H4 (cell line): Measurements from ENCODE around the gene TPP1. TPM values are rescaled to one million over a fixed set of nuclear protein-coding genes. Genes with fewer than 3 reads are reported as not detected.

Source experiments
- DNase-seq: peaks from one replicate; pipeline ENCODE4 v3.0.0-alpha.2; 2015; ENCODE audit warnings: low spot score
- total RNA-seq: library from RNA; depleted of rRNA; stranded (reverse); fragments of >200 nt; shearing (Covaris generic); gene quantifications from 2 replicates; pipeline ENCODE4 v1.2.3, GENCODE V29; 2014

Gene TPP1
- total RNA-seq, 1 experiment from 2014 or later, result 29.1 TPM

DNA sequence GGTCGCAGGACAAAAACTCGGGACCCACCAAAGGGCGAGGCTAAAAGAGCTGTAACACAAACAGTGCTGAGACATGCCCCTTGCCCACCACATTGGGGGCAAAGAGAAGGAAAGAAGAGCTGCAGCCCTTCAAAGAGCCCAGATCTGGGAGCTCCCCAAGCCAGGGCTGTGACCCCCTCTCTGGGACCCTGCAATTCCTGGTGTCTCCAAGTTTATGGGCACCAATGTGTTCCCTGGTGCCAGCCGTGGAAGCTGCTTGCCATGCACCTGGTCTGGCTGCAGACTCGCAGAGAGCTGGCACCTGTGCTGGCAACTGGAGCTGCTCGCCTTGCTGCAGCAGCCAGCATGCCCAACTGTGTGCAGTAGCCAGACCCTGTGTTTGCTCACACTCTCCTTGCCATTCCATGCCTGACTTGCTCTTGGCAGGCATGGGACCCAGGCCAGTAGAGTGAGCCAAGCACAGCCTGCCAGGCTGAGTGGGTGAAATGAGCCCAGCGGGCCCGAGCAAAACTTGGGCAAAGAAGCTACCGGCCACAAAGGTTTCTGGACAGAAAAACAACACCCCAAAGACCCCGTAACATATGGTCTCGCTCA is 31.8 kb downstream of the TPP1 start:
- no peak for DNase-seq

DNA sequence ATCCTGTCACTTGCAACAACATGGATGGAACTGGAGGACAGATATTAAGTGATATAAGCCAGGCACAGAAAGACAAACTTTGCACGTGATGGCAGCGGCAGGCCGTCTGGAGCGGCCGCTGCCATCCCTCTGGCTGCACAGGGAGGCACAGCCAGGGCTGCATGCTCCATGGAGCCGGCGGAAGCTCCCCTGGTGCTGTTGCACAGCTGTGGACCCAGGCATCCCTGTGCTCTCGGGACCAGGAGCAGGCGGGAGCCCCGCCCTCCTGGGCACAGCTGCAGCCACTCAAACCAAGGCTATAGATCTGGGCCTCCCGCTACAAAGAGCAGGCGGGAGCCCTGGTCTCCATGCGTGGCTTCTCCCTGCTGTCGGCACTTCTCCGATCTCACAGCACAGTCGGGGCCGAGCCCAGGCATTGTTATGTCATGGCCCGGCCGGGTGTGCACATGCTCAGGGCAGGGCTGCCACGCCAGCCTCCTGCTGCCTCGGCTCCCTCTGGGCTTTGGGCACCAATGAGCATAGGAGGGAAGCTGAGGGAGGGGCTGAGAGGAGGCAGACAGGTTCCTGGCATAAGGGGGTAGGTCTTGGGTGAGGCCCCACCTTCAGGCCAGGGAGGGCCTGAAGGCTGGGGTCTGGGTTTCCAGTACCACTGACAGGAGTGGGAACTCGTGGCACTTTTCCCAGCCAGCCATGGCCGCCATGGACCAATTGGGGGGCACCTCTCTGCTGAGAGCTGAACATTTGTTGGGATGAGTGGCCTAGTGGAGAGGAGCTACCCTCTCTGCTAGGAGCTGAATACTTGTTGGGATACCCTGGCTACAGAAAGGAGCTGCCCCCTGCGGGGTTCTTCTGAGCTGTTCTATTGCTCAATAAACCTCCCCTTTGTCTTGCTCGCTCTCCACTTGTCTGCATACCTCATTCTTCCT is 32.5 kb downstream of the TPP1 start:
- no peak for DNase-seq

DNA sequence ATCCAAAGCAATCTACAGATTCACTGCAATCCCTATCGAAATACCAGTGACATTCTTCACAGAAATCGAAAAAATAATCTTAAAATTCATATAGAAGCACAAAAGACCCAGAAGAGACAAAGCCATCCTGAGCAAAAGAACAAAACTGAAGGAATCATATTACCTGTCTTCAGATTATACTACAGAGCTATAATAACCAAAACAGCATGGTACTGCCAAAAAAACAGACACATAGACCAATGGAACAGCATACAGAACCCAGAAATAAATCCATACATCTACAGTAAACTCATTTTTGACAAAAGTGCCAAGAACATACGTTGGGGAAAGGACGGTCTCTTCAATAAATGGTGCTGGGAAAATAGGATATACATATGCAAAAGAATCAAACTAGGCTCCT is 34.7 kb downstream of the TPP1 start:
- no peak for DNase-seq

DNA sequence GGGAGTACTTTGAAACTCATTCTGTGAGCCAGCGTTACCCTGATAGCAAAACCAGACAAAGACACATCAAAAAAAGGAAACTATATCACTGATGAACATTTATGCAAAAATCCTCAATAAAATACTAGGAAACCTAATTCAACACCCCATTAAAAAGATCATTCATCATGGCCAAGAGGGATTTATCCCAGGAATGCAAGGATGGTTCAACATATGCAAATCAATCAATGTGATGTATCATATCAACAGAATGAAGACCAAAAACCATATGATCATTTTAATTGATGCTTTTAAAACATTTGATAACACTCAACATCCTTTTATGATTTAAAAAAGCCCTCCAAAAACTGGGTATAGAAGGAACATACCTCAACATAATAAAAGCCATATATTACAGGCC is 35.6 kb downstream of the TPP1 start:
- DNase-seq, result no peak

DNA sequence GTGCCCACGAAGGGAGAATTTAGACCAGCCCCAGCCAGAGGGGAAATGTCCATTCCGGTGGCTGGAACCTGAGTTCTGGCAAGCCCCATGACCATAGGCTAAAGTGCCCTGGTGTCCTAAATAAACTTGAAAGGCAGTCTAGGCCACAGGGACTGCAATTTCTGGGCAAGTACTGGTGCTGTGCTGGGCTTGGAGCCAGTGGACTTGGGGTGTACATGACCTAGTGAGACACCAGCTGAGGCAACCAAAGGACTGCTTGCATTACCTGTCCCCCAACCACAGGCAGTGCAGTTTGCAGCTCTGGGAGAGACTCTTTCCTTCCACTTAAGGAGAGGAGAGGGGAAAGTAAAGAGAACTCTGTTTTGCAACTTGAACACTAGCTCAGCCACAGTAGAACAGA is 39.5 kb downstream of the TPP1 start:
- no peak for DNase-seq

DNA sequence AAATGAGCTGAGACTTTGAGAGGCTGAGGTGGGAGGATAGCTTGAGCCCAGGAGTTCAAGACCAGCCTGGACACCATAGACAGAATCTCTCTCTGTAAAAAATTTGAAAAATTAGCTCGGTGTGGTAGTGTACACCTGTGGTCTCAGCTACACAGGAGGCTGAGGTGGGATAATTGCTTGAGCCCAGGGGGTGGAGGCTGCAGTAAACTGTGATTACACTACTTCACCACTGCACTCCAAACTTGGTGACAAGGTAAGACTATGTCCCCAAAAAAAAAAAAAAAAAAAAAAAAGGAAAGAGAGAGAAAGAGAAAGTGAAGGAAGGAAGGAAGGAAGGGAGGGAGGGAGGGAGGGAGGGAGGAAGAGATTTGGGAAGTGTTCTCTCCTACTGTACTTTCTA is 41.1 kb downstream of the TPP1 start:
- no peak for DNase-seq

DNA sequence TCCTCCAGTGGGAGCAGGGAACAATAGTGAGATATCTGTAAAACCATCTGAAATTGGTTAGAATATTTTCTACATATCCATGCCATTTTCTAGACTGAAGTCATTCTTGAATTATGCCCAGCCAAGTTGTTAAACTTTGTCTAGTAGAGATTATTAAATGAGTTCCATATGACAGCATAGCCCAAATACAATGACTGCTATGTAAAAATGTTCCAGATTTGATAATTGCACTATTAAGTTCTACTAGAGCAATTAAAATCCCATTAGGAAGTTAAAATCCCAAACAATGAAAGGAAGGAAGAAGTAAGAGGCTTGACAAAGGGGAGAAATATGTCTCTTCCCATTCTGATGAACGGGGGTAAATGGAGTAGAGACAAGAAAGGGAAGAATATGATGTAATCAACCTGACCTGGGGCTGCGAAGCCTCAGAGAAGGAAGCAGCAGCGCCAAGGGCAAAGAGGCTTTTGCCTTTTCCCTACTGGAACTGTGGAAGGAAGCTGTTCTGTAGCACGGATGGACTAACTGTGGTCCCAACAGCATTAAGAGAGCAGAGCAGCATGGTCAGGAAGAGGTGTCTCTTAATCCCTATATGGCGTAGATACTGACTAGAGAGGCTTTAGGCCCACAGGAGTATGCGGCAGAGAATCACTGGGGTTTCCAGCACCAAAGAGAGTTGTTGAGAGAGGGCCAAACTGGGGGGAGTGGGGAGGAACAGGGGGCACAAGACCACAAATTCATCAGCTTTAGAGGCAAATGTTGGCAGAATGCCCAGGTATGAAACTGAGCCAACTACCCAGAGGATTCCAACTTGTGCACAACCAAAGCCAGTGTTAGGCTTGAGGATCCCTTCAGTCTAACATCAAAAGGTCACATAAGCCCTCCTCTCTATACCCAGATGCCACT is 42.5 kb downstream of the TPP1 start:
- peak; percentile 32 for DNase-seq

DNA sequence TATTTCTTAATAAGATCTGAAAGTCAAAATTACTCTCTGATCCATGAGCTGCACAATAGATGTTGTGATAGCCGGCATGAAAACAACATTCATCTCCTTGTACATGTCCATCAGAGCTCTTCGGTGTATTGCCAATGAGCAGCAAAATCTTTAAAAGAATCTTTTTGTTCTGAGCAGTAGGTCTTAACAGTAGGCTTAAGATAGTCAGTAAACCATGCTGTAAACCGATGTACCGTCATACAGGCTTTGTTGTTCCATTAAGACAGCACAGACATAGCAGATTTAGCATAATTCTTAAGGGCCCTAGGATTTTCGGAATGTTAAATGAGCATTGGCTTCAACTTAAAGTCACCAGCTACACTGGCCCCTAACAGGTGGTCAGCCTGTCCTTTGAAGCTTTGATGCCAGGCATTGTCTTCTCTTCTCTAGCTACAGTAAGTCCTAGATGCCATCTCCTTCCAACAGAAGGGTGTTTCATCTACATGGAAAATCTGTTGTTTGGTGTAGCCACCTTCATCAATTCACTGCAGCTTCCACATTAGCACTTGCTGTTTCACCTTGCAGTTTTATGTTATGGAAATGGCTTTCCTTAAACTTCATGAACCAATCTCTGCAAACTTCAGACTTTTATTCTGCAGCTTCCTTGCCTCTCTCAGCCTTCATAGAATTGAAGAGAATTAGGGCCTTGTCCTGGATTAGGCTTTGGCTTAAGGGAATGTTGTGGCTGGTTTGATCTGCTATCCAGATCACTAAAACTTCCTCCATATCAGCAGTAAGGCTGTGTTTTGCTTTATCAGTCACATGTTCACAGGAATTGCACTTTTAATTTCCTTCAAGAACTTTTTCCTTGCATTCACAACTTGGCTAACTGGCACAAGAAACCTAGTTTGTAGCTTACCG is 44.2 kb downstream of the TPP1 start:
- no peak for DNase-seq

DNA sequence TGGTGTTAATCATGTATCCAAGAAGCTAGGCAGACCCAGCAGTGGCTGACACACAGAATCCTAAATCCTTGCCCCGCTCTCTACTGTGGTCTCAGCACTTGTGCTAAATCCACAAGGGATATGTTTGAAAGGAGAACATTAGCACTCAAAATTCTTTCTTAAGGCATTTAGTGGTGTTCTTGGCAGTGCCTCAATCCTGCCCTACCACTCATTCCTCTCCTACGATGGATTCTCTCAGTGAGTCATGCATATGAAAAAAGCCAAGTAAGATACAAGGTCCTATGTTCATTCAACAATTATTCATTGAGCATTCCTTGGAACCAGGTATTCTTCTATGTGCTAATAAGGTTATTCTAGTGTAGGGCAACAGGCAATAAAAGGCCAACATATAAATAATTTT is 47.0 kb downstream of the TPP1 start:
- no peak for DNase-seq

DNA sequence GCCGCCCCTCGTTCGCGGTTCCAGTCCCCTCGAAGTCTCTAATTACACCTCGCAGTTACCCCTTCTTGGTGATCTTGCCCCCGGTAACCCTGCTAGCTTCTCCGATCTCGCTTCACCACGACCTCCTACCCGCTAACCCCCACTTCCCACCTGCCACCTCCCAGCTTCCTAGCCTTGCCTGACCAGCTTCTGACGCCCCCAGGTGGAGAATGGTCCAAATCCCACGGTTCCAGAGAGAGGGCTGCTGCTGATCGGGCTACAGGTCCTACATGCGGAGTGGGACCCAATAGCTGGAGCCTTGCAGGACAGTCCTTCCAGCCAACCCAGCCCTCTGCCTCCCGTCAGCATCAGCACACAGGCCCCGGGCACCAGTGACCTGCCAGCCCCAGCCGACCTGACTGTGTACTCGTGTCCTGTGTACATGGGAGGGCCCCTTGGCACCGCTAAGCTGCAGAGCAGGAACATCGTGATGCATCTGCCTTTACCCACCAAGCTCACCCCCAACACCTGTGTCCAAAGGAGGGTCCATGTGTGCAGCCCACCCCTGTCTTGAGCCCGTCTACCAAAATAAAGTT is 47.7 kb downstream of the TPP1 start:
- no peak for DNase-seq

DNA sequence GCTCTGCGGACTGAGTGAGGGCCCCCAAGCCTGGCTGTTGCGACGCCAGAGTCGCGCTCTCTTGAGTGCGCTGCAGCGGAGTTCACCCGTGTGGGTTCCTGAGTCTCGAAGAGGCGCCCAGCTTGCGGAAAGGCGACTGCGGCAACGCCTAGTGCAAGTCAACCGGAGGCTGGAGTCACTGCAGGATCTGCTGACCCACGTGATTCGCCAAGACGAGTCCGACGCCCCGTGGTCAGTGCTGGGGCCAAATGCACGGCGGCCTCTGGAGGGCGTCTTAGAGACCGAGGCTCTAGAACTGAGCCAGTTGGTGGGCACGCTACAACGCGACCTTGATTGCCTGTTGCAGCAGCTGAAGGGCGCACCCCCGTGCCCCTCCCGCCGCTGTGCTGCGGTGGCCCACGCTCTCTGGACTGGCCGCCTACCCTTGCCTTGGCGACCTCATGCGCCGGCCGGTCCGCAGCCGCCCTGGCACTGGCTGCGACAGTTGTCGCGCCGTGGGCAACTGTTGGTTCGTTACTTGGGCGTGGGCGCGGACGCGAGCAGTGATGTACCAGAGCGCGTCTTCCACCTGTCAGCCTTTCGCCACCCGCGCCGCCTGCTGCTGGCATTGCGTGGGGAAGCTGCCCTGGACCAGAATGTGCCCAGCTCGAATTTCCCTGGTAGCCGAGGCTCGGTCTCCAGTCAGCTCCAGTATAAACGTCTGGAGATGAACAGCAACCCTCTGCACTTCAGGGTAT is 48.4 kb downstream of the TPP1 start:
- DNase-seq, result no peak

DNA sequence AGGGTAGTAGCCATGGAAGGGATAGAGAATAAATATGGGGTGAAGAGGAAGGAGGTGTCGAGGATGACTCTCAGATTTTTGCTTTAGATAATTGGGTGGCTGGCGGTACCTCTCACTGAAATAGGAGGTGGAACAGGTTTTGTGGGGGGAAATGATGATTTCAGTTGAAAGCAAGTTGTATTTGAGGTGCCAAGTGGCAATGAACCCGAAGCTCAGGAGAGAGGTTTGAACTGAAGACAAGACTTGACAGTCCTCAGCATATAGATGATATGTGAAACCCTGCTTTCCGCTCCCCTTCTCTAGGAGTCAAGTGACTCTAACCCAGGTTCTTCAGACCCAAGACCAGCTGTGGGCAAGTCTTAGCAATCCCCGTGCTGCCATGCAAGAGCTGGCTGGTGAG is 49.5 kb downstream of the TPP1 start:
- no peak for DNase-seq

DNA sequence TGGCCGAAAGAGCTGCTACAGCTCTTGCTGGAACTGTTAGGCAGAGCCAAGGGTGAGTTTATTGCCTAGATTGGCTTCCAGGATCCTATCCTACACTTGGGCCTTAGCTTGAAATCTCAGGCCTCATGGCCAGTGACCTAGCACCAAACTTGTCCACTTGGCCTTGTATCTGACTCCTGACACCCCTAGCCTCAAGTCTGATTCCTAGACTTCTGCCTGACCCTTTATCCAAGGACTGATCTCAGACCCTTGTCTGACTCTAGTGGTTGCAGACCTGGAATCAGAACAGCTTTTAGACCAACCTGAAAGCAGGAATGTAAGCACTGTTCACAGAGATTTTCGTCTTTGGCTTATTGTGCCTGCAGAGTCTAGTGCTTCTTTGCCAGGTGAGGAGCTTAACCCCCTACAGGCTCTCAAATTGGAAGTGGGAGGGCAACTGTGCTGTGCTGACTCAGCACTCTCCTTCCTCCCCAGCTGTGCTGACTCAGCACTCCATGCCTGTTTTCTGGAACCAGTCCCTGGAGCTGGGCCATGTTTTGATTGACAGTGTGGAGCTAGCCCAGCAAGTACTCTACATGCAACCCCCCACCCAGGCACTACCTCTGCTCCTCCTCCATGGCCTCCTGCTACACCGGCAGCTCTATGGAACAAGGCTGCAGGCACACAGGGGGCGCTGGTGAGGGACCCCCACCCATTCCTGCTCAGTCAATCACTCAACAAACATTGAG is 50.9 kb downstream of the TPP1 start:
- peak; percentile 66 for DNase-seq

DNA sequence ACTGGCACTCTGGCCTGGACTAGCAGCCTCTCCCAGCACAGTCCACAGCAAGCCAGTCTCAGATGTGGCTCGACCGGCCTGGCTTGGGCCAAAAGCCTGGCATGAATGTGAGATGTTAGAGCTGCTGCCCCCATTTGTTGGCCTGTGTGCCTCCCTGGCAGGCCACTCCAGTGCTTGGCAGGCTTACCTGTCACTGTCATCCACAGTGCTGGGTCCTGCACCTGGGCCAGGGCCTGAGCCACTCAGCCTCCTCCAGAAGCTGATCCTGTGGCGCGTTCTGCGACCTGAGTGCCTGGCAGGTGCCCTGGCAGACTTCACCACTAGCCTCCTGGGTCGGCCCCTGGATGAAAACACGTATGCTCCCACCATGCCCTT is 51.9 kb downstream of the TPP1 start:
- no peak for DNase-seq

DNA sequence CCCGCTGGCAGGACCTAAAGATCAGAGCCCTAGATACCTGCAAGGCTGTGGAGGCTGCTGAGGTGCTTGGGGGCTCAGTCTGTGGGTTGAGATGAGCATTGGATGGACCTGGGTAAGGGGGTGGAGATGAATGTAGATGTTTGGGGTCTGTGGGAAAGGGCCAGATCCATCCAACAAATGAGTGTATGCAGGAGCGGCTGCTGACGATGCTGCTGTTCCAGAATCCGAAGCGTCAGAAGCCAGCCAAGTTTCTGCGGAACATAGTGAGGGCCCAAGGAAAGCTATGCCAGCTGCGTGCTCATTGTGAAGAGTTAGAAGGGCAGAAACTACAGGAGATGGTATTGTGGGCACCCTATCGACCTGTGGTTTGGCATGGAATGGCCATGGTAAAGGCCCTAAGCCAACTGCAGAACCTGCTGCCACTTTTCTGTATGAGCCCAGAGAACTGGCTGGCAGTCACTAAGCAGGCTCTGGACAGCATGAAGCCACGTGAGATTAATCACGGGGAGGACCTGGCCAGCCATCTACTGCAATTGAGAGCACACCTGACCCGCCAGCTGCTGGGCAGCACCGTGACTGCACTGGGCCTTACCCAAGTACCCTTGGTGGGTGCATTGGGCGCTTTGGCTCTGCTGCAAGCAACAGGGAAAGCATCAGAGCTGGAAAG is 52.4 kb downstream of the TPP1 start:
- DNase-seq, result no peak

DNA sequence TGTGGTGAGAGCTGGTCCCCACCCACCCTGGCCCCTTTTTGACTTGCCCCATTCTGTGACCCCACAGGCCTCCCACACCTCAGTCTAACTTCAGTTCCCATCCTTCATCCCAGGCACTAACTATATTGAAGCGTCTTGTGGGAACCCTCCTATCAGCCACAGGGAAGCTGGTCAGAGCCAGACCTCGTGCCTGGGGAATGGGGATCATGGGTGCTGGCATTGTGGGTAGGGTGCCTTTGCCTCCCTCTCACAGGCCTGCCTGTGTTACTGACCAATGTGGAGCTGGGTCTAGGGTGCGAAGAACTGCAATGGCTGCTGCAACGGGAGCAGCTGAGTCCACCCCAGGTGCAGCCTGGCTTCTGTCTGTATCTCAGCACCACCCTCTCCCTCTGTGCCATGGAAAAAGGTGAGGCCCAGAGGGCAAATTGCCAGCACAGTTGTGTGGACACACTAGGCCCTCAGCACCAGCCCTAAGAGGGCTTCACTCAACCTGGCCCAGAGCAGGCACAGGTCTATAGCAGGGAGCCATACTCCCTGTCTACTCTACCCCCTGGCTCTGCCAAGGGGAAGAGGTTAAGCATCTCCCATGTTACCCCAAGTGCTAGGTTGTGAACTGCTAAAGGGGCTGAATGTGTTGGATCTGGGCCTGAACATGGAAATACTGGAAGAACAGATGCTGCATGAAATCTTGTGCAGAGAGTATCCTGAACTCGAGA is 53.1 kb downstream of the TPP1 start:
- no peak for DNase-seq

DNA sequence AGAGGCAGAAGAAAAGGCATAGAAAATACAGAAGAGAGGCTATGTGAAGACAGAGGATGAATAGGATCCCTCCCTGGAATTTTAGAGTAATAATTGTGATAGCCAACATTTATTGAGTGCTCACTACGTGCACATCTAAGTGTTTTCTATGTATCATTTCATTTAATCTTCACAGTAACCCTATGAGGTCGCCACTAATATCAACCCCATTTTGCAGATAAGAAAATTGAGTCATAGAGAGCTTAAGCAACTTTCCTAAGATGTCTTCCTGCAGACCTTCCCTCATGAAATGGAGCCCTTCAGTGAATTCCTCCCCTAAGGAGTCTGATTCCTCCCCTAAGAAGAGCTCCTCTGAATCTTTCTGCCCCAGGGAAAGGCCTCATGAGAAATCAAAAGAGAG is 53.9 kb downstream of the TPP1 start:
- no peak for DNase-seq

DNA sequence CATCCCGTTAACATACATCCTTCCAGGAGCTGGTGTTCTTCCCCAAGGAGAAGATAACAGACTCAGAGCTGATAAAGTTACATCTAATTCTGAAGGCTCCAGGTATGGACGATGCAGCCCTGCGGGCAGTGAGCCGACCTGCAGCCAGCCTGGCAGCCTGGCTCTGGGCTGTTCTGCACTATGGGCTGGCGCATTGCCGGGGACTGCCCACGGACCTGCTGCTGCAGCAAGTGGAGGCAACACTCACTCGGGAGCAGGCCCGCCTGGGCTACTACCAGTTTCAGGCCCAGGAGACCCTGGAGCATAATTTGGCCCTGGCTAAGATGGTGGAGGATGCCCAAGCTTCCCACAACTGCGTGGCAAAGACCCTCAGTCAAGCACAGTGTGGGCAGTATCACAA is 55.6 kb downstream of the TPP1 start:
- DNase-seq, result no peak
